Caco-2 (cell line): ENCODE data around the gene TRIM54. TPM values are rescaled to one million over a fixed set of nuclear protein-coding genes. Genes with fewer than 3 reads are reported as not detected.

Experiments
- BruUV-seq: library from RNA; stranded (reverse); fragments of 400-500 nt; replicated peaks from 2 replicates; lab custom pipeline; 2021; lab: Mats Ljungman, UMichigan
- CTCF ChIA-PET: fragments of 300-600 bp; sonication (Branson Sonifier 250); formaldehyde crosslinking; loops from one replicate; lab custom pipeline; 2022; ENCODE audit warnings: antibody characterized with exemption; lab: Charles Lee
- POLR2A ChIA-PET: fragments of 300-600 bp; sonication (Branson Sonifier 250); formaldehyde crosslinking; loops from one replicate; lab custom pipeline; 2022; ENCODE audit warnings: antibody characterized with exemption; lab: Charles Lee
- DNase-seq, 2 experiments: peaks; one replicate each; pipeline versions ENCODE4 v3.0.0 to v3.0.0-alpha.2; 2020 to 2022
- H3K27me3 ChIP-seq: replicated peaks from 2 replicates; pipeline ENCODE4 v1.6.0; 2011; ENCODE audit warnings: low read length; ENCODE audit not compliant: control insufficient read depth, insufficient read depth
- H3K36me3 ChIP-seq: 2 replicates; pipeline ENCODE4 v1.5.1; 2011; ENCODE audit warnings: low read length; ENCODE audit not compliant: control insufficient read depth, insufficient read depth
- H3K4me1 ChIP-seq: fragments of 250-450 bp; sonication (Bioruptor Pico); 2 replicates; pipeline ENCODE4 v1.5.1; 2020; ENCODE audit warnings: mild to moderate bottlenecking
- H3K4me3 ChIP-seq: 2 replicates; pipeline ENCODE4 v1.5.1; 2011; ENCODE audit warnings: low read depth, mild to moderate bottlenecking, control low read depth, low read length
- H3K9me3 ChIP-seq: fragments of 250-450 bp; sonication (Bioruptor Pico); 2 replicates; pipeline ENCODE4 v1.5.1; 2020; ENCODE audit warnings: mild to moderate bottlenecking, moderate library complexity
- H3K27ac Mint-ChIP-seq: one replicate; pipeline ENCODE4 v1.8.0; 2022; ENCODE audit warnings: mixed read lengths; ENCODE audit not compliant: unreplicated experiment
- H3K27me3 Mint-ChIP-seq: one replicate; pipeline ENCODE4 v1.8.0; 2022; ENCODE audit warnings: mixed read lengths; ENCODE audit not compliant: insufficient read depth, unreplicated experiment
- H3K36me3 Mint-ChIP-seq: one replicate; pipeline ENCODE4 v1.8.0; 2022; ENCODE audit warnings: mild to moderate bottlenecking, mixed read lengths; ENCODE audit not compliant: insufficient read depth, unreplicated experiment
- H3K4me1 Mint-ChIP-seq: one replicate; pipeline ENCODE4 v1.8.0; 2022; ENCODE audit warnings: low read depth, mixed read lengths; ENCODE audit not compliant: unreplicated experiment
- H3K4me3 Mint-ChIP-seq: one replicate; pipeline ENCODE4 v1.8.0; 2022; ENCODE audit warnings: mild to moderate bottlenecking, moderate library complexity, mixed read lengths; ENCODE audit not compliant: unreplicated experiment
- H3K9me3 Mint-ChIP-seq: one replicate; pipeline ENCODE4 v1.8.0; 2022; ENCODE audit warnings: mixed read lengths; ENCODE audit not compliant: unreplicated experiment
- CTCF ChIP-seq, 2 experiments: fragments of 200-600 bp in 1 of 2; IDR thresholded peaks; 1 replicate in 1 of 2; 2 replicates in 1 of 2; pipeline versions ENCODE4 v1.5.1 to v1.8.0; 2011 to 2022; ENCODE audit warnings: antibody characterized with exemption in 1 of 2, control low read depth in 1 of 2, inconsistent platforms in 1 of 2, low read depth in 1 of 2, low read length in 1 of 2, mild to moderate bottlenecking in 1 of 2, moderate library complexity in 1 of 2; ENCODE audit not compliant: insufficient read depth in 1 of 2, severe bottlenecking in 1 of 2, unreplicated experiment in 1 of 2
- intact Hi-C: fragments of 100-400 bp; cut with micrococcal nuclease; formaldehyde crosslinking; loops from one replicate; pipeline ENCODE4 v1.10.0; 2022; ENCODE audit not compliant: unreplicated experiment
- total RNA-seq: library from RNA; stranded (reverse); gene quantifications from 2 replicates; pipeline ENCODE4 v1.2.3, GENCODE V29; 2022

The TRIM54 gene
- total RNA-seq, 1 experiment from 2014 or later, result 0.25 TPM

- Mint-ChIP-seq H3K9me3 (no peaks in the 10 kb centered on the region), H3K4me1 (no peaks in the 10 kb centered on the region), H3K27ac (no peak overlapping the region), H3K27me3 (peaks cover 8% of the 10 kb centered on the region), H3K4me3 (no peak overlapping the region), H3K36me3 (no peaks in the 10 kb centered on the region)
- BruUV-seq, result no TSS peak
- intact Hi-C loops, result no loop called here
- ChIA-PET POLR2A (no interaction called here), CTCF (interaction anchor here (0.6 to 0.7 kb wide), 3 partner anchors 9 to 123 kb away, joined by 3 to 5 read pairs (median 4); no protein-coding TSS in a partner anchor)
- H3K36me3 ChIP-seq, result no peaks in the 10 kb centered on the region
- no peak for TF ChIP-seq CTCF (IDR thresholded peaks at IDR 0.05; ENCODE audit: insufficient read depth in 1 of 2, low read depth in 1 of 2, low read length in 1 of 2, severe bottlenecking in 1 of 2, unreplicated experiment in 1 of 2)
- no peak for DNase-seq
- H3K4me1 ChIP-seq, result no peaks in the 10 kb centered on the region
- H3K9me3 ChIP-seq, result no peaks in the 10 kb centered on the region
- H3K27me3 ChIP-seq, result no peaks in the 10 kb centered on the region
- no peak overlapping the region for H3K4me3 ChIP-seq
These were observed 26.6 kb upstream of the TRIM54 start for GRCh38 chr2:27255660-27256059.

- CTCF ChIA-PET, result no interaction called here
- no peak overlapping the region for H3K4me3 ChIP-seq
- intact Hi-C loops, result no loop called here
- Mint-ChIP-seq H3K4me1 (no peaks in the 10 kb centered on the region), H3K9me3 (no peaks in the 10 kb centered on the region), H3K27me3 (peaks cover 18% of the 10 kb centered on the region), H3K27ac (no peak overlapping the region), H3K4me3 (no peak overlapping the region), H3K36me3 (no peaks in the 10 kb centered on the region)
- H3K27me3 ChIP-seq, result peaks cover 2% of the 10 kb centered on the region; the same call in 1 of the 2 replicates
- POLR2A ChIA-PET, result no interaction called here
- H3K36me3 ChIP-seq, result no peaks in the 10 kb centered on the region
- peaks cover under 1% of the 10 kb centered on the region; the same call in 1 of the 2 replicates for H3K4me1 ChIP-seq
- no TSS peak for BruUV-seq
- no peaks in the 10 kb centered on the region for H3K9me3 ChIP-seq
- no peak for DNase-seq
- no peak for TF ChIP-seq CTCF (IDR thresholded peaks at IDR 0.05; ENCODE audit: insufficient read depth in 1 of 2, low read depth in 1 of 2, low read length in 1 of 2, severe bottlenecking in 1 of 2, unreplicated experiment in 1 of 2)
These were observed 25.3 kb upstream of the TRIM54 start for GRCh38 chr2:27256855-27257454.

GRCh38 chr2:27258051-27258450 is 24.2 kb upstream of the TRIM54 start:
- Histone ChIP-seq H3K27me3 (peaks cover 2% of the 10 kb centered on the region; the same call in 1 of the 2 replicates), H3K9me3 (no peaks in the 10 kb centered on the region), H3K4me1 (peaks cover 5% of the 10 kb centered on the region), H3K4me3 (no peak overlapping the region), H3K36me3 (no peaks in the 10 kb centered on the region)
- no peak for TF ChIP-seq CTCF (IDR thresholded peaks at IDR 0.05; ENCODE audit: insufficient read depth in 1 of 2, low read depth in 1 of 2, low read length in 1 of 2, severe bottlenecking in 1 of 2, unreplicated experiment in 1 of 2)
- H3K4me1 Mint-ChIP-seq, result peaks cover under 1% of the 10 kb centered on the region
- H3K9me3 Mint-ChIP-seq, result no peaks in the 10 kb centered on the region
- H3K27ac Mint-ChIP-seq, result no peak overlapping the region
- no peak for DNase-seq
- H3K36me3 Mint-ChIP-seq, result no peaks in the 10 kb centered on the region
- no TSS peak for BruUV-seq
- CTCF ChIA-PET, result no interaction called here
- no peak overlapping the region for H3K4me3 Mint-ChIP-seq
- intact Hi-C loops, result no loop called here
- POLR2A ChIA-PET, result no interaction called here
- H3K27me3 Mint-ChIP-seq, result peaks cover 18% of the 10 kb centered on the region
